KMS-11 (cell line): ENCODE results near the gene PDE4D.
"Not testable (repeated sequence)": the region's sequence is repeated elsewhere in the genome, so short reads cannot be mapped to it uniquely, and the experiment has no call there.

Experiments
- H2AFZ ChIP-seq: fragments of 200-600 bp; sonication (generic); 2 replicates; pipeline ENCODE4 v1.6.1; 2016; ENCODE audit warnings: antibody characterized with exemption, mixed run types, low read depth
- H3K27ac ChIP-seq: fragments of 200-600 bp; sonication (generic); 2 replicates; pipeline ENCODE4 v1.6.1; 2016; ENCODE audit warnings: mild to moderate bottlenecking, mixed run types
- H3K27me3 ChIP-seq: fragments of 200-600 bp; sonication (generic); 2 replicates; pipeline ENCODE4 v1.6.1; 2017; ENCODE audit warnings: mild to moderate bottlenecking, low read depth, mixed run types, moderate library complexity; ENCODE audit not compliant: insufficient read depth
- H3K36me3 ChIP-seq: fragments of 200-600 bp; sonication (generic); 2 replicates; pipeline ENCODE4 v1.6.1; 2017; ENCODE audit warnings: mild to moderate bottlenecking, mixed run types; ENCODE audit not compliant: insufficient read depth
- H3K4me1 ChIP-seq: fragments of 200-600 bp; sonication (generic); 2 replicates; pipeline ENCODE4 v1.6.1; 2016; ENCODE audit warnings: mild to moderate bottlenecking, low read depth, mixed run types; ENCODE audit not compliant: poor library complexity, severe bottlenecking
- H3K4me2 ChIP-seq: fragments of 200-600 bp; sonication (generic); 2 replicates; pipeline ENCODE4 v1.7.0; 2016; ENCODE audit warnings: mild to moderate bottlenecking, mixed run types
- H3K4me3 ChIP-seq: fragments of 200-600 bp; sonication (generic); IDR thresholded peaks from 2 replicates; pipeline ENCODE4 v1.6.1; 2017; ENCODE audit warnings: low read depth, low read length, mixed read lengths; ENCODE audit not compliant: insufficient read depth
- H3K79me2 ChIP-seq: fragments of 200-600 bp; sonication (generic); 2 replicates; pipeline ENCODE4 v1.6.1; 2016; ENCODE audit warnings: low read depth, mixed run types; ENCODE audit not compliant: insufficient read depth
- H3K9ac ChIP-seq: fragments of 200-600 bp; sonication (generic); 2 replicates; pipeline ENCODE4 v1.6.1; 2016; ENCODE audit warnings: mild to moderate bottlenecking, mixed run types
- H4K20me1 ChIP-seq: fragments of 200-600 bp; sonication (generic); 2 replicates; pipeline ENCODE4 v1.6.1; 2016; ENCODE audit warnings: mild to moderate bottlenecking, mixed run types; ENCODE audit not compliant: insufficient read depth
- CTCF ChIP-seq: fragments of 200-600 bp; sonication (generic); conservative IDR thresholded peaks from 2 replicates; pipeline ENCODE4 v1.6.1; 2017; ENCODE audit warnings: low read depth, mild to moderate bottlenecking, antibody characterized with exemption, low read length, moderate library complexity, mixed read lengths

PDE4D gene

DNA sequence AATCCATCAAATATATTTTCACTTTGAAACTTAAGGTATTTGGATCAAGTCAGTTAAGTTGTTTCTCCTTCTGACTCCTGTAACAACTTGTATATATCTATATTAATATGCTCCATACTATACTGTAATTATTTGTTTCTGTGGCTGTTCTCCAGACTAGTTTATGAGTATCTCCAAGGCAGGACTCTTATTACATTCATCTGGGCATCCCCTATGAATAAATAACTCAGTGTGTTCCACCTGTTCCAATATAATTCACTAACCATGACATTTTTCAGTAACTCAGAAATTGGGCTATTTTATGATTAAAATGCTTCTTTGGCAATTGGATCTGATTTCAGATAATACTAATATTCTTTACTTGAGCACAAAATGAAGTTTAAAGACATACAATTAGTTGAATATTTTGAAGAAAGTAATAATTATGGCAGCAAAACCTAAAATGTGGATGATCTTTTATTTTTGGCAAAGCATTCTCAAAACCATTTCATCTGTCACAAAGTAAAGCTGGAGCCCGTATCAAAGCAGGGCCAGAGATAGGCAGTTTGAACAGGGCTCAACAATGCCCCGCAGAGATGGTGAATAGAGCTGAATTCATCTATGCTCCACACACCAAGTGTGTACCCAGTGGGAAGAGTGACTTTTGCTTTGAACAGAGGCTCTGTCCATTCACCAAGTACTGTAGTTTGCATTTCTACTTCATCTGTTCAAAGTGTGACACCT is 314.3 kb downstream of the PDE4D start:
- Histone ChIP-seq H3K27me3 (no peaks in the 10 kb centered on the region), H2AFZ (no peak overlapping the region), H3K4me1 (peaks cover 10% of the 10 kb centered on the region), H3K36me3 (no peaks in the 10 kb centered on the region), H4K20me1 (no peaks in the 10 kb centered on the region), H3K79me2 (no peaks in the 10 kb centered on the region), H3K4me2 (no peak overlapping the region), H3K27ac (no peak overlapping the region), H3K4me3 (no peak overlapping the region), H3K9ac (no peak overlapping the region)
- TF ChIP-seq CTCF: no peak

GRCh38 chr5:59577485-59577884 is 316.0 kb downstream of the PDE4D start:
- H3K79me2 ChIP-seq: no peaks in the 10 kb centered on the region
- no peaks in the 10 kb centered on the region for H4K20me1 ChIP-seq
- H3K4me1 ChIP-seq: peaks cover 5% of the 10 kb centered on the region
- no peak overlapping the region for H3K27ac ChIP-seq
- no peaks in the 10 kb centered on the region for H3K27me3 ChIP-seq
- H3K4me3 ChIP-seq: no peak overlapping the region
- TF ChIP-seq CTCF: no peak
- H3K36me3 ChIP-seq: no peaks in the 10 kb centered on the region
- no peak overlapping the region for H3K9ac ChIP-seq
- H3K4me2 ChIP-seq: no peak overlapping the region
- no peak overlapping the region for H2AFZ ChIP-seq

GRCh38 chr5:59575648-59576445 is 317.7 kb downstream of the PDE4D start:
- Histone ChIP-seq H2AFZ (no peak overlapping the region), H3K4me1 (peaks cover 14% of the 10 kb centered on the region), H3K4me3 (no peak overlapping the region), H4K20me1 (no peaks in the 10 kb centered on the region), H3K36me3 (no peaks in the 10 kb centered on the region), H3K9ac (no peak overlapping the region), H3K27me3 (no peaks in the 10 kb centered on the region), H3K27ac (no peak overlapping the region), H3K79me2 (no peaks in the 10 kb centered on the region), H3K4me2 (no peak overlapping the region)
- TF ChIP-seq CTCF: no peak

GRCh38 chr5:59573509-59573908 is 320.0 kb downstream of the PDE4D start:
- H3K9ac ChIP-seq: not testable (repeated sequence)
- peaks cover 38% of the 10 kb centered on the region for H3K4me1 ChIP-seq

GRCh38 chr5:59571067-59571466 is 322.5 kb downstream of the PDE4D start:
- no peak overlapping the region for H3K4me2 ChIP-seq
- H3K4me1 ChIP-seq: peaks cover 44% of the 10 kb centered on the region
- no peak for TF ChIP-seq CTCF
- no peaks in the 10 kb centered on the region for H3K79me2 ChIP-seq
- H4K20me1 ChIP-seq: no peaks in the 10 kb centered on the region
- H3K9ac ChIP-seq: no peak overlapping the region
- H3K27ac ChIP-seq: no peak overlapping the region
- H3K27me3 ChIP-seq: no peaks in the 10 kb centered on the region
- no peaks in the 10 kb centered on the region for H3K36me3 ChIP-seq
- H3K4me3 ChIP-seq: no peak overlapping the region
- H2AFZ ChIP-seq: no peak overlapping the region

More at GRCh38 chr5:59573509-59573908, 320.0 kb downstream of the PDE4D start:
- H3K27ac ChIP-seq, H2AFZ ChIP-seq, H3K79me2 ChIP-seq, H3K36me3 ChIP-seq, H4K20me1 ChIP-seq, H3K4me2 ChIP-seq, H3K4me3 ChIP-seq, H3K27me3 ChIP-seq: not testable (repeated sequence)
